A549 (cell line): ENCODE measurements around the gene TP53INP2.
A peak's percentile ranks its signal among the peaks of the same experiment; 100 is the strongest.

Experiments
- BCL3 ChIP-seq: fragments of >200 bp; sonication (Bioruptor Twin); formaldehyde crosslinking; IDR thresholded peaks from 3 replicates; pipeline ENCODE4 v1.6.1; 2016
- CEBPB ChIP-seq, 2 experiments: fragments of >200 bp in 1 of 2; sonication (Bioruptor Twin) in 1 of 2; formaldehyde crosslinking in 1 of 2; IDR thresholded peaks; 2 replicates each; pipeline ENCODE4 v1.6.1; 2012 to 2016
- CTCF ChIP-seq: fragments of >200 bp; sonication (Bioruptor Twin); formaldehyde crosslinking; IDR thresholded peaks from 3 replicates; pipeline ENCODE4 v1.5.1; 2016
- EHMT2 ChIP-seq: fragments of 200-600 bp; sonication (generic); IDR thresholded peaks from 2 replicates; pipeline ENCODE4 v1.6.1; 2016; ENCODE audit warnings: antibody characterized with exemption, low read depth, mild to moderate bottlenecking, moderate library complexity
- ESRRA ChIP-seq: fragments of 150-350 bp; IDR thresholded peaks from 2 replicates; pipeline ENCODE4 v1.6.1; 2014; ENCODE audit warnings: mild to moderate bottlenecking, low read length, borderline replicate concordance
- HMGXB4 ChIP-seq: fragments of 250-450 bp; sonication (Bioruptor Pico); IDR thresholded peaks from 2 replicates; pipeline ENCODE4 v1.5.0; 2021; ENCODE audit warnings: mild to moderate bottlenecking, moderate library complexity, borderline replicate concordance
- JUNB ChIP-seq: fragments of >200 bp; sonication (Bioruptor Twin); formaldehyde crosslinking; IDR thresholded peaks from 2 replicates; pipeline ENCODE4 v1.6.1; 2016
- KDM5A ChIP-seq: fragments of 200-600 bp; sonication (generic); IDR thresholded peaks from 2 replicates; pipeline ENCODE4 v1.6.1; 2016; ENCODE audit warnings: antibody characterized with exemption, mild to moderate bottlenecking
- MAX ChIP-seq: IDR thresholded peaks from 2 replicates; pipeline ENCODE4 v1.6.1; 2012
- MYC ChIP-seq: IDR thresholded peaks from 2 replicates; pipeline ENCODE4 v1.6.1; 2012; ENCODE audit warnings: mild to moderate bottlenecking, inconsistent platforms, low read length, improper control_type of control experiment, borderline replicate concordance
- NR3C1 ChIP-seq: fragments of >200 bp; sonication (Bioruptor Twin); formaldehyde crosslinking; IDR thresholded peaks from 3 replicates; pipeline ENCODE4 v1.6.1; 2017
- POLR2A ChIP-seq: IDR thresholded peaks from 2 replicates; pipeline ENCODE4 v1.6.1; 2012; ENCODE audit warnings: mild to moderate bottlenecking, low read length
- RCOR1 ChIP-seq: fragments of 150-350 bp; IDR thresholded peaks from 2 replicates; pipeline ENCODE4 v1.6.1; 2014; ENCODE audit warnings: antibody characterized with exemption, low read length, low read depth
- RFX5 ChIP-seq: fragments of 450-650 bp; IDR thresholded peaks from 2 replicates; pipeline ENCODE4 v1.7.1; 2014; ENCODE audit warnings: antibody characterized with exemption, mild to moderate bottlenecking, moderate library complexity

GRCh38 chr20:34709831-34710567, 5.9 kb downstream of the TP53INP2 start:
- TF ChIP-seq CTCF (peak; percentile 78), NR3C1 (no peak), HMGXB4 (no peak), MAX (peak; percentile 28; the same call in 1 of the 2 replicates), RFX5 (no peak), KDM5A (no peak), ESRRA (no peak), CEBPB (IDR thresholded peaks at IDR 0.05) (no peak), POLR2A (no peak; the same call in 1 of the 2 replicates), JUNB (no peak), MYC (0 out of 2 replicates have a peak, but pooled peaks have one; percentile 25), RCOR1 (no peak), EHMT2 (no peak), BCL3 (no peak)
